GM21576 (cell line): ENCODE data around the gene WDR17.

Source experiments
- ATAC-seq: cut with Tn5 transposase; IDR thresholded peaks from one replicate; pipeline ENCODE4 v1.9.1; 2021; ENCODE audit warnings: mild to moderate bottlenecking, moderate library complexity; ENCODE audit not compliant: unreplicated experiment

Gene WDR17

DNA sequence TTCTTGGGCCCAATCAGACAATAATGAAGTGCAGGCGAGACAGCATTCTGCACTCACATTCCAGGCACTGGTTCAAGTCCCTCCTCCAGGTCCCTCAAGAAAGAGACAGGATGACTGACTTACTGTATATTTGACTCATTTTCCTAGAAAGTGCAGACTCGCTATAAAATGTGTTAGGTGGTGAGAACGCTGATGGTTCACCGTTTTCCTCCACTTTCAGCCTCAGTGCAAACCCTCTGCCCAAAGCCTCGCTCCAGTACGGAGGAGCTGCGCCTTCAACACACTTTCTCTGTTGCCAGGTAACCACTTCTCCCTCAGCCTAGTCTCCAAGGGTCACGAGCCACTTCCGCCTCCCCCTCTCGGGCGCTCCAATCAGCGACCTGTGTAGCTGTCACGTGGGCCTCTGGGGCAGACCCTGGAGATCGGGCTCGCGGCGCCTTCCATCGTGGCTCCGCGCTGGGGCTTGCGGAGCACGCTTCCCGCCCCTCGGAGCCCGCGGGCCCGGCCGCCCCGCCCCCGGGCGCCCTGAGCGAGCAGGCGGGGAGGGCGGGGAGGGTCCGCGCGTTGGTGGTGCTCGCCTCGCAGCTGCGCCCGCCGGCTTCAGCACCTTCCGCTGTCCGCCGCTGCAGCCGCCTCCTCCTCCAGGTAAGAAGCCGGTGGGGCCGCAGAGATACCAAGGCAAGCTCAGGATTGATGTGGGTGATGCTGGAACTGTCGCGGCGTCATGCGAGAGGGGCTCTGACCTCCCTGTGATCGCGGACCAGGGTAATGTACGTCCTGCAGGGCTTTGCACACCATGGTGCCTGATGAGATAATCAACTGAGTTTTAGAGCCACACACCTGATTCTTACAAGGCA lies at the start of gene WDR17:
Gene WDR17, plus strand, starts transcription at position 407 of the 857 bp plus-strand sequence. CDS start 45,740 bp downstream, outside the sequence.
- ATAC-seq, result peak; percentile 100

DNA sequence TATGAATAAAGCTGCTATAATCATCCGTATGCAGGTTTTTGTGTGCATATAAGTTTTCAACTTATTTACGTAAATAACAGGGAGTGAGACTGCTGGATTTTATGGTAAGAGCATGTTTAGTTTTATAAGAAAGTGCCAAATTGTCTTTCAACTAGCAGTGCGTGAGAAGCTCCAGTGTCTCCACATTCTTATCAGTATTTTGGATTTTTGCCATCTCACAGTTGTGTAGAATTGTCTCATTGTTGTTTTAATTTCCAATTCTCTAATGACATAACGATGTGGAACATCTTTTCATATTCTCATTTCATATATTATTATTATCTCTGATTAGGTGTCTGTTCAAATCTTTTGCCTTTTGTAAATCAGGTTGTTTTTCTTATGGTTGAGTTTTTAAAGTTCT lies 49.0 kb upstream of the WDR17 start:
- ATAC-seq, result no peak

- ATAC-seq, result no peak
Measured at GRCh38 chr4:176020481-176021085, 45.1 kb upstream of the WDR17 start.

- no peak for ATAC-seq
Measured at GRCh38 chr4:176030391-176030790, 35.2 kb upstream of the WDR17 start.

GRCh38 chr4:176031922-176032321 lies 33.7 kb upstream of the WDR17 start:
- ATAC-seq, result no peak

DNA sequence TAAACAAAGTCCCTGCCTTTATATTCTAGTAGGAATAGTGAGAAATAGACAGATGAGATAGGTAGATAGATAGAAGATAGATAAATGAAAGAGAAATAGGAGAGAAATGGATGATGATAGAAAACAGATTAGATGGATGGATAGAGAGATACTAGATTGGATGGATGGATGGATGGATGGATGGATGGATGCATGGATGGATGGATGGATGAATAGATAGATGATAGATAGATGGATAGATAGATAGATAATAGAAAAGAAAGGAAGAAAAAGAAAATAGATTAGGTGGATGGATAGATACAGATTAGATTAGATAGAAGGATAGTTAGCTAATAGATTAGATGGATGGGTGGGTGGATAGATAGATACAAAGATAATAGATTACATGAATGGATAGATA lies 33.2 kb upstream of the WDR17 start:
- ATAC-seq, result no peak

- ATAC-seq, result no peak
Measured at GRCh38 chr4:176034499-176034898, 31.1 kb upstream of the WDR17 start.

DNA sequence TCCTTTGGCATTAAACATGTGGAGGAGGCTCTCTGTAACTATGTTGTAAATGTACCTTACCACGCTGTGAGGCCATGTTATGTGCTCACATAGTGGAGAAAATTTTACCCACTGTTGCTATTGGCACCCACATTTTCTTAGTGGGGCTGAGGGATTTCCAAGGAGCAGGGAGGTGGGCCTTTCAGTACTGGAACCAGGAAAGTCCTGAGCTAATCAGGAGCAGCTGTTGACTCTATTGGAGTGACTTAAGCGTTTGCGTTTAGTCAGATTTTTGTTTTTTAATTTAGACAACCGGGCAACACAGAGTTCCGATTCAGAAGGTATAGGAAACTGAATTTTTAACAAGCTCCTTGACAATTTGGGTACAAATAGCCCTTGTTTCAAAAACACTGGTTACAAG lies 30.7 kb upstream of the WDR17 start:
- no peak for ATAC-seq

DNA sequence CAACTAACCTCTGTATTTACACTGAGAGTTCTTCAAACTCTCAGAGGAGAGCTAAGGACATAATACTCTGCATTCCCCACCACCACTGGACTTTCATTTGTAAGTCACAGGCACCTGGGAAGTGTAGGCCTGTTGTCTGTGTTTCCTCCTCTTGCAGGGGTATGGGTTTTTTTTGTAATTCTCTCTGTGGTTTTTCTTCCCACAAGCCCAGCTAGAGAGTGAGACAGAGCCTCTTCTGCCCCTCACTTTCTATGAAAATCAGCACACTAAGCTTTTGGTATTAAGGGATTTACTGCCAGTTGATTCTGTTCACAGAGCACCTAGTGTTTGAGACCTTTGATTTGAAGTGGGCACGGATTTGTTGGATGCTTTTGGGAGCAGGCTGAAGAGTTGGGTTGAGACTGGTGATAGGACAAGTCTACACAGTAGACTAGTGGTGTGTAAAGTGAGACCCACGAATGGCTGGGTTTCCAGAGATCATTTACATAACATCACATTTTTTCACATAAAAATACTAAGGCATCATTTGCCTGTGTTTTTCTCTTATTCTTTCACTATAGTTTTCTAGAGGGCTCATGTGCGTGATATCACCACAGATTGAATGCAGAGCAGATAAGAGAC lies 28.9 kb upstream of the WDR17 start:
- ATAC-seq, result no peak

GRCh38 chr4:176038789-176039188 lies 26.9 kb upstream of the WDR17 start:
- no peak for ATAC-seq

DNA sequence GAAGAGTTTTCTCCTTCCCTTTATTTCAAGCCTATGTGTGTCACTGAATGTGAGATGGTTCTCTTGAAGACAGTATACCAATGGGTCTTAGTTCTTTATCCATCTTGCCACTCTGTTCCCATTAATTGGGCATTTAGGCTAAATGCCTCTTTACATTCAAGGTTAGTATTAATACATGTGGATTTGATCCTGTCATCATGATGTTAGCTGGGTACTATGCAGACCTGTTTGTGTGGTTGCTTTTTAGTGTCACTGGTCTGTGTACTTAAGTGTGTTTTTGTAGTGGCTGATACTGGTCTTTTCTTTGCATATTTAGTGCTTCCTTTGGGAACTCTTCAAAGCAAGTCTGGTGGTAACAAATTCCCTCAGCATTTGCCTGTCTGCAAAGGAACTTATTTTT lies 23.4 kb upstream of the WDR17 start:
- ATAC-seq, result no peak

GRCh38 chr4:176043838-176044588 lies 21.6 kb upstream of the WDR17 start:
- ATAC-seq, result no peak

DNA sequence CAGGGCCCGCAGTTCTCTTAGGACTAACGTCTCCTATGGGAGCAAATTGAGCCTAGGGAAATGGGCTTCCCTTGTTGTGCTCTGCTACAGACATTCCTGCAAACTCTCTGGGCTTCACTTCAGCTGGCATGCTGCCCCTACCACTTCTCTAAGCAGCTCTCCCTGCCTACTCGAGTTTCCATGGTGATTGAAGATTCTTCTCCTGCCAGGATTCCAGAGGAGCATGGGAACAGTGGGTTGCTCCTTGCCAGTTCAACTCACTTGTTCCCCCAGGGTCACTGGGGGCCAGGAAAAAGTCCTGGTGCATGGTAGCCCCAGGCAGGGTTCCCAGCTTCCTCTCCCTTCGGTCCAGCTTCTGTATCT lies 21.1 kb upstream of the WDR17 start:
- ATAC-seq, result no peak

GRCh38 chr4:176048631-176049030 lies 17.0 kb upstream of the WDR17 start:
- ATAC-seq, result no peak

DNA sequence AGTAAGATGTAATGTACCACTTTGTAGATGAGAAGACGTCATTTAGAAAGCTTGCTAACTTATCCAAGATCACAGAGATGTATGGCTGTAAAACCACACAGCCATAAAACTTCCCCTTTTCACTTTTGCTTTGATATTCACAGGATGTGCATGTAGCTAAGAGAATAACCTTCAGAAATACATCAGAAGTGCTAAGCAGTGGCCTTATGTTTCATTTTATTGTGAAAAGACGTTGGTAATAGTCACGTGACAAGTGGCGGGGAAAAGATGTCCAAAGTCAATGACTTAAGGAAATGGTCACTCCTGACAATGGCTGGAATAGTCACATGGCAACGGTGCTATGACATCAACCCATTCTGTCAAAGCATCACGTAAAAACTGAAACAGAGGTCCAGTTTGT lies 12.9 kb upstream of the WDR17 start:
- ATAC-seq, result peak; percentile 96

DNA sequence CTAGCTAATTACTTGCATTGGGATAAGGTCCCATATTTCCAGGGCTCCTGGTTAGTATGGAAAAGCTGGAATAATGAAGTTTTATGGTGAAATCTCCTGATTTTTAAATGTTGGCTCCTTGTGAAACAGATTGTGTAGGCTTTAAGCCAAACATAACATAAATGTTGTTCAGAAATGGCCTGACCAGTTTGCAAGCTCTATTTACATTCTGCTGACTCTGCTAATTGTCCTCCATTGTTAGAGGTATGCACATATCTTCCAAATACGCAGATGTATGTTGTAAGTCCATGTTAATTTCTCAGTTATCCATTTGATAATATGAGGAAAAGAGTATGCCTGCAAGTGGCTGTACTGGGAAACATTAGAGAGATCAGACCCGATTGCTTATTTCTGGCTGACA lies 11.9 kb upstream of the WDR17 start:
- no peak for ATAC-seq

GRCh38 chr4:176054942-176055341 lies 10.7 kb upstream of the WDR17 start:
- no peak for ATAC-seq

GRCh38 chr4:176063718-176064117 lies 1.9 kb upstream of the WDR17 start:
- ATAC-seq, result no peak

DNA sequence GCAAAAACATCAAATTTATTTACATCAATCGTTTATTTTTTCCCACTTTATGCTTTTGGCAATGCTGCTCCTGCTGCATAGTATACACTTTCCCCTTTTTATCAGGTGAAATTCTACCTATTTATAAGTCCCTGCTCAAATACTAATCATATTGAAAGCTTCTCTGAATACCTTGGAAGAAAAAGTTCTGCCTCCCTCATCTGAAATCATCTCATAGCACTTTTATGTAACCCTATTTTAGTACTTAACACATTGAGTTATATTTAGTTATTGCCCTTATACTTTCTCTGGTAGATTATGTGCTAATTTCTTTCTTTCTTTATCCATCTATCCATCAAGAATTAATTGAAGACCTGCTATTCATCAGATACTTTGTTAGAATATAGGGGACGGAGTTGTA lies 1.1 kb upstream of the WDR17 start:
- ATAC-seq, result no peak

- ATAC-seq, result no peak
Measured at GRCh38 chr4:176066757-176067156, 1.1 kb downstream of the WDR17 start.

DNA sequence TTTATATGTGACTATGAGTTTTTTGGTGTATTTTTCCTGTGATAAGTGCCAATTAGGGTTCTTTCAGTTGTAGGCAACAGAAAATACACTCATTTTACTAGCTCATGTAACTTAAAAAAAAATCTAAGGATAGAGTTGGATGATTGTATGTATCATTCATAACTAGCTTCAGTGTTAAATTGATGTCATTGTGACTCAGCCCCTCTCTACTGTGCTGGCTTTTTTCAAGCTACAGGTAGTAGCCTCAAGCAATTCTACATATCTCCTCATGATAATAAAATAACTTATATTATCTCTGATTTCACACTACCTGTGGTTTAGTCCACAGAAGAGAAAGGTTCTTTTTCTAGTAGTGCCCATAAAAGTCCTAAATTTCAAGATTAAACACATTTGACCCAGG lies 11.9 kb downstream of the WDR17 start:
- no peak for ATAC-seq
